ENCODE results near the gene AVPR1B.

AVPR1B gene

GRCh38 chr1:206128196-206128595 lies 11.0 kb upstream of the AVPR1B start:
- peaks cover 25% of the 10 kb centered on the region for H3K27me3 ChIP-seq (replicated peaks; ENCODE audit: control insufficient read depth, insufficient read depth, low read length)
- DNase-seq (ENCODE audit: low read depth): peak; percentile 35
- no peaks in the 10 kb centered on the region for H3K36me3 ChIP-seq (ENCODE audit: control insufficient read depth, insufficient read depth, low read length, severe bottlenecking)
- no peak overlapping the region for H3K9ac ChIP-seq (ENCODE audit: low read length)
- no peaks in the 10 kb centered on the region for H3K4me1 ChIP-seq (ENCODE audit: control insufficient read depth, insufficient read depth, low read length)
- no peak overlapping the region for H3K4me3 ChIP-seq (ENCODE audit: low read length)
- H3K9me3 ChIP-seq (ENCODE audit: control insufficient read depth, low read length): peaks cover 2% of the 10 kb centered on the region

- H3K27me3 ChIP-seq (replicated peaks; ENCODE audit: control insufficient read depth, insufficient read depth, low read length): peaks cover 30% of the 10 kb centered on the region
- no peak overlapping the region for H3K9ac ChIP-seq (ENCODE audit: low read length)
- H3K4me3 ChIP-seq (ENCODE audit: low read length): no peak overlapping the region
Observed at GRCh38 chr1:206127336-206127735, 10.1 kb upstream of the AVPR1B start.

GRCh38 chr1:206125346-206125745 lies 8.2 kb upstream of the AVPR1B start:
- Histone ChIP-seq H3K4me1 (ENCODE audit: control insufficient read depth, insufficient read depth, low read length) (no peaks in the 10 kb centered on the region), H3K9ac (ENCODE audit: low read length) (no peak overlapping the region), H3K27me3 (replicated peaks; ENCODE audit: control insufficient read depth, insufficient read depth, low read length) (peaks cover 30% of the 10 kb centered on the region), H3K4me3 (ENCODE audit: low read length) (no peak overlapping the region), H3K9me3 (ENCODE audit: control insufficient read depth, low read length) (peaks cover 25% of the 10 kb centered on the region), H3K36me3 (ENCODE audit: control insufficient read depth, insufficient read depth, low read length, severe bottlenecking) (no peaks in the 10 kb centered on the region)
- DNase-seq (ENCODE audit: low read depth): no peak

More at GRCh38 chr1:206127336-206127735, 10.1 kb upstream of the AVPR1B start:
- no peak for DNase-seq (ENCODE audit: low read depth)
- Histone ChIP-seq H3K4me1 (ENCODE audit: control insufficient read depth, insufficient read depth, low read length) (no peaks in the 10 kb centered on the region), H3K9me3 (ENCODE audit: control insufficient read depth, low read length) (peaks cover 5% of the 10 kb centered on the region), H3K36me3 (ENCODE audit: control insufficient read depth, insufficient read depth, low read length, severe bottlenecking) (no peaks in the 10 kb centered on the region)

- Histone ChIP-seq H3K4me3 (ENCODE audit: low read length) (no peak overlapping the region), H3K4me1 (ENCODE audit: control insufficient read depth, insufficient read depth, low read length) (peaks cover under 1% of the 10 kb centered on the region), H3K9ac (ENCODE audit: low read length) (no peak overlapping the region), H3K36me3 (ENCODE audit: control insufficient read depth, insufficient read depth, low read length, severe bottlenecking) (no peaks in the 10 kb centered on the region), H3K9me3 (ENCODE audit: control insufficient read depth, low read length) (peaks cover 25% of the 10 kb centered on the region), H3K27me3 (replicated peaks; ENCODE audit: control insufficient read depth, insufficient read depth, low read length) (peaks cover 24% of the 10 kb centered on the region)
- DNase-seq (ENCODE audit: low read depth): no peak
Observed at GRCh38 chr1:206122686-206123085, 5.5 kb upstream of the AVPR1B start.

- H3K36me3 ChIP-seq (ENCODE audit: control insufficient read depth, insufficient read depth, low read length, severe bottlenecking): no peaks in the 10 kb centered on the region
- peaks cover 25% of the 10 kb centered on the region for H3K9me3 ChIP-seq (ENCODE audit: control insufficient read depth, low read length)
Observed at GRCh38 chr1:206121269-206121668, 4.1 kb upstream of the AVPR1B start.

GRCh38 chr1:206120406-206120805 lies 3.2 kb upstream of the AVPR1B start:
- Histone ChIP-seq H3K4me3 (ENCODE audit: low read length) (no peak overlapping the region), H3K36me3 (ENCODE audit: control insufficient read depth, insufficient read depth, low read length, severe bottlenecking) (no peaks in the 10 kb centered on the region), H3K9ac (ENCODE audit: low read length) (no peak overlapping the region), H3K27me3 (replicated peaks; ENCODE audit: control insufficient read depth, insufficient read depth, low read length) (peaks cover 25% of the 10 kb centered on the region), H3K9me3 (ENCODE audit: control insufficient read depth, low read length) (peaks cover 25% of the 10 kb centered on the region), H3K4me1 (ENCODE audit: control insufficient read depth, insufficient read depth, low read length) (peaks cover 4% of the 10 kb centered on the region)
- no peak for DNase-seq (ENCODE audit: low read depth)

More at GRCh38 chr1:206121269-206121668, 4.1 kb upstream of the AVPR1B start:
- Histone ChIP-seq H3K9ac (ENCODE audit: low read length) (no peak overlapping the region), H3K4me1 (ENCODE audit: control insufficient read depth, insufficient read depth, low read length) (peaks cover 4% of the 10 kb centered on the region), H3K27me3 (replicated peaks; ENCODE audit: control insufficient read depth, insufficient read depth, low read length) (peaks cover 23% of the 10 kb centered on the region), H3K4me3 (ENCODE audit: low read length) (no peak overlapping the region)
- no peak for DNase-seq (ENCODE audit: low read depth)

- Histone ChIP-seq H3K4me1 (ENCODE audit: control insufficient read depth, insufficient read depth, low read length) (peaks cover 4% of the 10 kb centered on the region), H3K9me3 (ENCODE audit: control insufficient read depth, low read length) (peaks cover 15% of the 10 kb centered on the region), H3K9ac (ENCODE audit: low read length) (peak overlapping the region; percentile 10), H3K36me3 (ENCODE audit: control insufficient read depth, insufficient read depth, low read length, severe bottlenecking) (no peaks in the 10 kb centered on the region), H3K27me3 (replicated peaks; ENCODE audit: control insufficient read depth, insufficient read depth, low read length) (peaks cover 25% of the 10 kb centered on the region), H3K4me3 (ENCODE audit: low read length) (peak overlapping the region; percentile 67)
- DNase-seq (ENCODE audit: low read depth): no peak
Observed at GRCh38 chr1:206116873-206117150, 376 bp downstream of the AVPR1B start.

- H3K4me3 ChIP-seq (ENCODE audit: low read length): no peak overlapping the region
- no peak for DNase-seq (ENCODE audit: low read depth)
- H3K36me3 ChIP-seq (ENCODE audit: control insufficient read depth, insufficient read depth, low read length, severe bottlenecking): no peaks in the 10 kb centered on the region
- H3K9ac ChIP-seq (ENCODE audit: low read length): no peak overlapping the region
- peaks cover 25% of the 10 kb centered on the region for H3K27me3 ChIP-seq (replicated peaks; ENCODE audit: control insufficient read depth, insufficient read depth, low read length)
- H3K9me3 ChIP-seq (ENCODE audit: control insufficient read depth, low read length): peaks cover 10% of the 10 kb centered on the region
- H3K4me1 ChIP-seq (ENCODE audit: control insufficient read depth, insufficient read depth, low read length): peaks cover 4% of the 10 kb centered on the region
Observed at GRCh38 chr1:206116191-206116872, 856 bp downstream of the AVPR1B start.

- H3K27me3 ChIP-seq (replicated peaks; ENCODE audit: control insufficient read depth, insufficient read depth, low read length): peaks cover 25% of the 10 kb centered on the region
- no peak overlapping the region for H3K9ac ChIP-seq (ENCODE audit: low read length)
- H3K9me3 ChIP-seq (ENCODE audit: control insufficient read depth, low read length): peaks cover 5% of the 10 kb centered on the region
- no peak overlapping the region for H3K4me3 ChIP-seq (ENCODE audit: low read length)
- peaks cover 4% of the 10 kb centered on the region for H3K4me1 ChIP-seq (ENCODE audit: control insufficient read depth, insufficient read depth, low read length)
- no peaks in the 10 kb centered on the region for H3K36me3 ChIP-seq (ENCODE audit: control insufficient read depth, insufficient read depth, low read length, severe bottlenecking)
- no peak for DNase-seq (ENCODE audit: low read depth)
Observed at GRCh38 chr1:206115791-206116190, 1.4 kb downstream of the AVPR1B start.

GRCh38 chr1:206114692-206115640 lies 2.2 kb downstream of the AVPR1B start:
- no peak overlapping the region for H3K9ac ChIP-seq (ENCODE audit: low read length)
- H3K9me3 ChIP-seq (ENCODE audit: control insufficient read depth, low read length): no peaks in the 10 kb centered on the region
- no peak for DNase-seq (ENCODE audit: low read depth)
- H3K36me3 ChIP-seq (ENCODE audit: control insufficient read depth, insufficient read depth, low read length, severe bottlenecking): no peaks in the 10 kb centered on the region
- peaks cover 4% of the 10 kb centered on the region for H3K4me1 ChIP-seq (ENCODE audit: control insufficient read depth, insufficient read depth, low read length)
- H3K27me3 ChIP-seq (replicated peaks; ENCODE audit: control insufficient read depth, insufficient read depth, low read length): peaks cover 25% of the 10 kb centered on the region
- no peak overlapping the region for H3K4me3 ChIP-seq (ENCODE audit: low read length)

GRCh38 chr1:206112600-206113301 lies 4.4 kb downstream of the AVPR1B start:
- no peak for DNase-seq (ENCODE audit: low read depth)
- Histone ChIP-seq H3K4me3 (ENCODE audit: low read length) (no peak overlapping the region), H3K4me1 (ENCODE audit: control insufficient read depth, insufficient read depth, low read length) (peaks cover 4% of the 10 kb centered on the region), H3K9ac (ENCODE audit: low read length) (no peak overlapping the region), H3K9me3 (ENCODE audit: control insufficient read depth, low read length) (no peaks in the 10 kb centered on the region), H3K36me3 (ENCODE audit: control insufficient read depth, insufficient read depth, low read length, severe bottlenecking) (no peaks in the 10 kb centered on the region), H3K27me3 (replicated peaks; ENCODE audit: control insufficient read depth, insufficient read depth, low read length) (peaks cover 15% of the 10 kb centered on the region)
